Measurements from ENCODE around the gene RFNG. TPM values are rescaled to one million over a fixed set of nuclear protein-coding genes. Genes with fewer than 3 reads are reported as not detected.

RFNG gene
- total RNA-seq, 1 donor from 2014 or later = 30.0 TPM

GRCh38 chr17:82013772-82014321 lies 37.8 kb downstream of the RFNG start:
- no peak for DNase-seq (ENCODE audit: low spot score)

- no peak for DNase-seq (ENCODE audit: low spot score)
Observed at GRCh38 chr17:82013341-82013740, 38.3 kb downstream of the RFNG start.

DNA sequence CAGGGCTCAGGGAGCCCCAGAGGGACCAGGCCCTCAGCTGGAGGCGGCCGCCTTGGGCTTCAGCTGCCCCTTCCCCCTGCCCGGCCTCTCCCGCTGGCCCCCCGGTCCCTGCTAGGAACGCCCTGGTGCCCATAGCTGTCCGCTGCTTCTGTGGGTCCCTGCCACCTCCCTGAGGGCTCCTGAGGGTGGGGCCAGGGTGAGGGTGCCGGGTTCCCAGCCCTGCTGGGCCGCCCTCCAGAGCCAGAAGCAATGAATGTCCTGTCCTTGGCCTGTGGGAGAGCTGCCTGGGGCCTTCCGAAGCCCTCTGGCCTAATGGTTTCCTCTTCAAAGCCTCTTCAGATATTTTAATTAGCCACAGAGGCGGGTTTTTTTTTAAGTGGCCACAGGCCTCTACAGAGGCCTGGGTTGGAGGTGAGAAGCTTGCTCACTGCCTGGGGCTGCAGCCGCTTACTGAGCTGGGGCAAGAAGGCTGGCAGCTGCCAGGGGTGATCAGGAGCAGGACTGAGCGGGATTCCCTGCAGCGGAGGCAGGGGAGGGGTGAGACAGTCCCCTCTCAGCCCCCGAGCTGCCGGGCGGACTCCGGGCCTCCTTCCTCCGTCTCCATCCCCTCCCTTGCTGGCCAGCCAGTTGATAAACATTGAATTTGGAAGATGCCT lies 38.8 kb downstream of the RFNG start:
- no peak for DNase-seq (ENCODE audit: low spot score)

- no peak for DNase-seq (ENCODE audit: low spot score)
Observed at GRCh38 chr17:82012261-82012639, 39.4 kb downstream of the RFNG start.

DNA sequence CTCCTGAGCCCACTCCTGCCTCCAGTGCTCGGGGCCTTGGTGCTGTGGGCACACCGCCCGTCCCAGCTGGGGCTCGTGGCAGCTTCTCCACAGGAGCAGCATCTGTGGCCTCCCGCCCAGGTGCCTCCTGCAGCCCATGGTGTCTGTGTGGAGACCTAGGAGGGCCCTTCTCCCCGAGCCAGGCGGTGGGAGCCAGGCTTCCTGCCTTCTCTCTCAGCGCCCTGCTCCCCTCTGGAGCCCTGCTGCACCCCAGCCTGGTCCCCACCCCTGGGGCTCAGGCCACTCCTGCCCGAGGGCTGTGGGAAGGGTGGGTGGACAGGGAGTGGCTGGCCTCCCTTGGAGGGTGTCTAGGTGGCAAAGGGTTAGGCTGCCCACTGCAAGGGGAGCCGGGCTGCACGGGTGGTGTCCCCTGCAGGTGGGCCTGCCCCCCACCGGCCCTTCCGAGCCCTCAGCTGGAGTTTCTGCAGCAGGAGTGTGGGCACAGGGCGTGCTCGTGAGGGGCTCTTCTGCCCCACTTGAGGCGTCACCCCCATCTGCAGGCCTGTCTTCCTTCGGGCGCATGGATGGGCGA lies 39.9 kb downstream of the RFNG start:
- DNase-seq (ENCODE audit: low spot score) = no peak

DNA sequence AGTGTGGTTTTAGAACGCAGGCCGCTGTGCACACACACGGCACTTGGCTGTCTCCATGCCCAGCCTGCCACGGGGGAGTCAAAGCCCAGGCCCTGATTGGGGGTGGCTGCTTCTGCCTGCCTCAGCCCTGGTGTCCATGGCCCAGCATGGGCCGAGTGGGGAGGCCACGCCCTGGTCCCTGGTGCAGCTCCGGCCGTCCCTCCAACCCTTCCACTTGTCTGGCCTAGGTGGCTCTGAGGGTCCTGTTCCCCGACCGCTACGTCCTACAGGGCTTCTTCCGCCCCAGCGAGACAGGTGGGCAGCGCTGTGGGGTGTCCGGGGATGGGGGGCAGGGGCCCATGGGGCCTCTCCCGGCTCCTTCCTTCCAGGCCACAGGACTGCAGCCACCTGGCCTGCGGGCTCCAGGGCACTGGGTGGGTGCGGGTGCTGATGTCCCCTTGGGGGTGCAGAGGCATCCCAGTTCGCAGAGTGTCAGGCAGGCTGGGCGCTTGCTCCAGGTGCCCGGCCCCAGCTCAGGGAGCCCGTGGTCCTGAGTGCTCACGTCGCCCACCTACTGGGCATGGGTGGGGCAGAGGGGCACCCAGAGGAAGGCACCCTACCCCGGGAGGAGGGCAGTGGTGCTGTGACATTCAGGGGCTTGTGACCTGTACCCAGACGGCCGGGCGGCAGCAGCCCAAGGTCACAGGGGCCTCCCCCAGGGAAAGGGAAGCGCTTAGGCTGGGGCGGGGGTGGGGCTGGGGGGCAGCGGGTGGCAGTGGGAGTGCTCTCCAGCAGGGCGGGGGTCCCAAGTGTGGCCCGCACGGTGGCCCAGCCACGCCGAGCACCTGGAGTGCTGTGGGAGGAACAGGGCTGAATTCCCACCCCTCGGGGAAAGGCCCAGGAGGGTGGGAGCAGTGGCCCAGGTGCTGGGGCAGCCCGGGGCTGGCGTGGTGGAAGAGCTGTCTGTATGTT lies 40.8 kb downstream of the RFNG start:
- DNase-seq (ENCODE audit: low spot score) = no peak

DNA sequence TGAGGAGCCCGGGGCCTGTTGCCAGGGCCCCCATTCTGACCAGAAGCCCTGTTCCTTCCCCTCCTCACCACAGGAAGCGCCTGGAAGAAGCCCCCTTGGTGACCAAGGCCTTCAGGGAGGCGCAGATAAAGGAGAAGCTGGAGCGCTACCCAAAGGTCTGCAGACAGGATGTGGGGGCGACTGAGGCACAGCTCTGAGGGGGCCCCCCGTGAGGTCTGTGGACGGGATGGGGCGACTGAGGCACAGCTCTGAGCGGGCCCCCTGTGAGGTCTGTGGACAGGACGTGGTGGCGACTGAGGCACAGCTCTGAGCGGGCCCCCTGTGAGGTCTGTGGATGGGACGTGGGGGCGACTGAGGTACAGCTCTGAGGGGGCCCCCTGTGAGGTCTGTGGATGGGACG lies 42.2 kb downstream of the RFNG start:
- DNase-seq (ENCODE audit: low spot score) = no peak

DNA sequence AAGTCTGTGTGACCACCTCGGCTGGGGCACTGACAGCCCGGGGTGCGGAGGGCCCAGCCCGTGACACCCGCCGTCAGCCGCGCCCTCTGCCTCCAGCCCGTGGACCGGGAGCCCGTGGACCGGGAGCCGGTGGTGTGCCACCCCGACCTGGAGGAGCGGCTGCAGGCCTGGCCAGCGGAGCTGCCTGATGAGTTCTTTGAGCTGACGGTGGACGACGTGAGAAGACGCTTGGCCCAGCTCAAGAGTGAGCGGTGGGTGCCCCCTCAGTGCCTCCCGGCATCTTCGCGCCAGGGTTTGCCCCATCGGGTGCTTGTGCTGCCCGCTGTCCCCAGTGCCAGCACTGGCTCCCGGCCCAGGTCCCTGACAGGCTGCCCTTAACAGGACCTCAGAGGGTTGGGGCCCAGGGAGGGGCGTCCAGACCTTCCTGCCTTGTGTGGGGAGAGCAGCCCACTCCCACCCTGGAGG lies 42.6 kb downstream of the RFNG start:
- DNase-seq (ENCODE audit: low spot score) = no peak

- no peak for DNase-seq (ENCODE audit: low spot score)
Observed at GRCh38 chr17:82008258-82008940, 43.2 kb downstream of the RFNG start.

DNA sequence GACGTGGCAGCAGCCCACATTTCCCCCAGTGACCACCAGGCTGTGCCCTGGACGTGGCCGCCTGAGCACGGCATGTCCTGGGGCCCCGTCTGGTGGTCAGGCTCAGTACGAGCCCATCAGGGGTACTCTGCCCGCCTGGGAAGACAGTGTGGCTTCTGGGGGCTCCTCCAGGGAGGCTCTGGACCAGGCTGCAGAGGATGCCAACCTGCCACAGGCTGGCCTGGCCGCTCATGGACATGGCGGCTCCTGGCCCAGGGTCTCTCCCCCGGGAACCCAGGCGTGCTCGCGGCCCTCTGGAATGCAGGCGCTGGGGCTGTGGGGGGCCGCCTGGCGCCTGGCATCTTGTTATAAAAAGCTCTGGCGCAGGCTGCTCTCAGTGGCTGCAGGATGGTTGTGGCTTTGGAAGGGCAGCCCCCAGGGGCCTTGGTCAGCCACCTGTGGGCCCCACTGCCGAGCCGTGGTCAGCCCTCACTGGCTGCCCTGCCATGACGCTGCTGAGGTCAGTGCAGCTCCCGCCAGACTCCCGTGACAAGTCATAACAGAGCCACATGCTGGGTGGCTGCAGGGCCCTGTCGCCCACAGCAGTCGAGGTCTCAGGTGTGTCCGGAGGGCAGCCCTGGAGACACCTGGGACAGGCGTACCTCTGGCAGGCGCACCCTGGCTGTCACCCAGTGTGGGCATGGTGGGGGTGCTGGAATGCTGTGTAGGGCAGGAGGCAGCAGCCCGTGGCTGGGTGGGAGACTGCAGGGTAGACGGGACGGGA lies 43.9 kb downstream of the RFNG start:
- no peak for DNase-seq (ENCODE audit: low spot score)

DNA sequence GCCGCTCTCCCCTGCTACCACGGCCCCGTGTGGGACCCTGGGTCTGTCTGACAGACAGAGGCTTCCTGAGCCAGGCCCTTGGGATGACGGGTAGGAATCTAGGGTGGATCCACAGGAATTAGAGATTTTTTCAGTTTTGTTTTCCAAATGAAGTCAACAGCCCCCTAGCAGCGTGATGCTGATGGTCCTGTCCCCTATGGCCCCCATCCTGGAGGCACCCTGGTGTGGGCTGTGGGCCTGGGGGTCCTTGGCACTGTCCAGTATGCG lies 44.5 kb downstream of the RFNG start:
- no peak for DNase-seq (ENCODE audit: low spot score)

DNA sequence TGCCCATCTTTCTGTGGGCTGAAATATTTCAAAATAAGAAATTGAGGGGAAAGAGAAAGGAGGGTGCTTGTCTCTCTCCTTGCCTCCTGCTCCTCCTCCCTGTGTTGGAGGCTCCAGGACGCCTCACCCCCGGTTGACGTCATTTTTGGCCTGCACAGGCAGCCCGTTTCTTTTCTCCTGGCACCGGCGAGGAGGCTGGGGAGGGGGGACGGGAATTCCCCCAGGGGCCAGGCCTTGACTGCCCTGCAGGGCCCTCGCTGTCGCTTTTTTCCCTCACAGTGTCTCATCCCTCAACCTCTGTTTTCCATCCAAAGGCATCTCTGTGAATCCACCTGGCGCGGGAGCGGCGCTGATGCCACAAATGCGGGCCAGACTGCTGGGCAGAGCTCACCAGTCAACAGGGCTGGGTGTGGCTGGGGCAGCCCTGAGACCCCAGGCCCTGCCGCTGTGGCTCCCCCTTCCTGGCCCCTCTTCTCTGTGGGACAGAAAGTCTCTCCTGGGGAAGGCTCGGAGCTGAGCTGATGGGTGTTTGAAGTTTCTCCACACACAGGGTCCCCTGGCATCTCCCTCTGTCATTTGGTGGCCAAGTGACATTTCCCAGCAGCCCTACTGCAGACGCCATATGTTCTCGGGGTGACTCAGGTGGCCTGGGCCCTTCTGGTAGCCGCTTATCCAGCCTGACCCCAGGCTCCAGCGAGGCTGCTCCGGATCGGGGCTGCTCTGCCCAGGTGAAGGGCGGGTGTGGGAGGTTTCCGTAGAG lies 45.0 kb downstream of the RFNG start:
- no peak for DNase-seq (ENCODE audit: low spot score)

DNA sequence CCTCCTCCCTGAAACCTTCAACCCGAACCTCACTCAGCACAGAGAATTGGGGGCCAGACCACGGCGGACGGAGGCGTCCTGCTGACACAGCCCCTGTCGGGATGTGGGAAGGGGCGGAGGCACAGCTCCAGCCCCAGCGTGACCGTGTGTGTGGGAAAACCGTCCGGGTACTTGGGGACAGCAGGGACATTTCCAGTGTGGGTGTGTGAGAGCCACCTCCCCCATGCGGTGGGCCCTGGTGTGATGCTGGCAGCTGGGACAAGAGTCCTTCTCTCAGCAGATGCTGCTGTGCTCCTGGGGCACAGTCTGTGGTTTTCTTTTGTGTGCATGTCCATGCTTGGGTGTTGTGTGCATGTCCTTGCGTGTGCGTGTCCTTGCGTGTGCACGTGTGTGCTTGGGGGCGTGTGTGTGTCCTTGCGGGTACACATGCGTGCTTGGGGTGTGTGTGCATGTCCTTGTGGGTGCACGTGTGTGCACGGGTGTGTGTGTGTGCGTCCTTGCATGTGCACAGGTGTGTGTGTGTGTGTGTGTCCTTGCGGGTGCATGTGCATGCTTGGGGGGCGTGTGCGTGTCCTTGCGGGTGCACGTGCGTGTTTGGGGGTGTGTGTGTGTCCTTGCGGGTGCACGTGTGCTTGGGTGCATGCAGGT lies 45.8 kb downstream of the RFNG start:
- no peak for DNase-seq (ENCODE audit: low spot score)

- no peak for DNase-seq (ENCODE audit: low spot score)
Observed at GRCh38 chr17:82004517-82005455, 46.8 kb downstream of the RFNG start.

DNA sequence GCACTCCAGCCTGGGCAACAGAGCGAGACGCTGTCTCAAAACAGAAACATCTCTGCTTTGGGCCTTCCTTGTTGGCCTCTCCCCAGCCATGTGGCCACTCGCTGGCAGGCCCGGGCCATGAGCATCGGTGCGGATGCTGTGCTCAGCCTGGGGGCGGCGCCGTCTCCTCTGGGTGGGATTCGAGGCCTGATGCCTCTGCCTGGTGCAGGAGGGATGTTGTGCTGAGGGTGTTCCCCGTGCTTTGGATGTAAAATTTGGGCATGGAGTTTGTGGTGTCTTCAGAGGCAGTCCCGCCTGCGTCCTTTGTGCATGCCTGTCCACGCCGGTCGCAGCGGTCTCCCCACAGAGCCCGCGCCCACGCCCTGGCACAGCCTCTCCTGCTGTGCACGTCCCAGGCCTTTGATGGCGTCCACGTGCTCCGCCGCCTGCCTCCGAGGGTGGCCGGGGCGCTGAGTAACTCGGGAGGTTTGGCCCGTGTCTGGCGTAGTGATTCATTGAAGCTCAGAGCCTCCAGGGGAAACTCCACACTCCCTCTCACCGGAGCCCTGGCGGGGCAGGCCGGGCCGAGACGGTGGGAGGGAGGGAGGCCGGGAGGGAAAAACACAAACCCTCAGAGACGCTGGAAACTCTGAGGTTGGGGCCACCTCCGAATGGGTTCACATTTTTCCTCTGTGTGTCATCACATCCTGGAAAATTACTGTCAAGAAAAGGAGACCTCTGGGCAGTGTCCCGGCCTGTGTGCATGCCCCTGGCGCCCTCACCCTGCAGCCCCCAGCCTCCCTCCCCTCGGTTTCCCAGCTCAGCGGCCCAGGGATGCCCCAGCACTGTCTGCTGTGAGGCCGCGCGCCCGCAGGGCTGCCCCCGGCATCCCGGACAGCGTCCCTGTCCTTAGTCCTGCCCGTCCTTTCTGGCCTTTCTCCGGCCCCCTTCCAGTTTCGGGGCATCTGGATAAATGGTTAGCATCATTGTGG lies 47.9 kb downstream of the RFNG start:
- DNase-seq (ENCODE audit: low spot score) = peak; percentile 79

DNA sequence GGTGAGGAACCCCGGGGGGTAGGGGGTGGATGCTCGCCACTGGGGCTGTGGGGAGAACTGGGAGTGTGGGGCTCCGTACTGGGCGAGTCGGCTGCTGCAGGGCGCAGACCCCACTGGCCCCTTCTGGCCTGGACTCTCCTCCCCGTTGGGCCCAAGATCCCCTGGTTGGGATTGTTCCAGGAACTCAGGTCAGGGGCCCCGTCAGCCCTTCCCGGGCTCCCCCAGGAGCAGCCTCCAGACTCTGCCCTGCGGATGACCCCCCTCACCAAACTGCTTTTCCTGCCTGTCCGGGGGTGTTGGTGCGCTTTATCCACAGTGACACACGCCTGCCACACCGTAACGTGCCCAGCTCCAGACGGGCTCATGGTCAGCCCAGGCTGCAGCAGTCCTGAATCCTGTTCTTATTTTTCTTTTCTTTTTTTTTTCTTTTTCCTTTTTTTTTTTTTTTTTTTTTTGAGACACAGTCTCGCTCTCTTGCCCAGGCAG lies 50.0 kb downstream of the RFNG start:
- no peak for DNase-seq (ENCODE audit: low spot score)

DNA sequence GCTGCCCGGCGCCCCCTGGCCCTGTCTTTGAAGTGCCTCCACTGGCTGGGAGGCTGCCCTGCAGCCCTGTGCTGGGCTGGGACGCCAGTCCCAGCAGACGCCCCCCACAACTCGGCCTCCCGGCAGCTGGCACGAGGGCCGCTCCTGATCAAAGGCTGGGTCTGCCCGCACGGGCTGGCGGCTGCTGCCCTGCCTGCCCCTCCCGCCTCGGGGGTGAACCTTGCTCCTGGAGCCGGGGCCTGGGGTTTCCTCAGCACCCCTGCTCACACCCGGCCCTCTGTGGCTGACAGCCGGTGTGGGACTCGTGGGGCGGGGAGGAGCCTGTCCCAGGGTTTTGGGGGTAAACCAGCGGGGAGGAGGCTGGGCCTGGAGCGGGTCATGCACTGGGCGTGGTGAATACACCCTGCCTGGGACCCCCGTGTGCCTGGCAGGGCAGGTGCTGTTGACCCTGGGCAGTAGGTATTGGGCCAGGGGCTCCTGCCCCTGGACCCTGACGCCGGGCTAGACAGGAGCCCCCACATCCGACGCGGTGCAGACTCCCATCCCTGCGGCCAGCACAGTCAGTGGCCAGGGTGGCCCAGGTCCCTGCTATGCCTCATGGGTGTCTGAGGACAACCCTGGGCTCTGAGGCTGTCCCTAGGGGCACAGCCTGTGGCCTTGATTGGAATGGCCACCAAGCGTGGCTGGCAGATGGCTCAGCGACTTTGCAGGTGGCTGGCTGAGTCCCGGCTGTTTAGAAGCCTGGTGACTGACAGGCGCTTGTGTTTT lies 50.6 kb downstream of the RFNG start:
- no peak for DNase-seq (ENCODE audit: low spot score)

Measured in ureter (tissue), 1 donor.